KOPT-K1 (cell line): ENCODE data around the gene CFHR5.

Experiments
- H3K27ac ChIP-seq: fragments of 200-600 bp; sonication (generic); 2 replicates; pipeline ENCODE4 v1.5.1; 2016; ENCODE audit warnings: antibody characterized with exemption, mild to moderate bottlenecking, low read depth, low read length; ENCODE audit not compliant: poor library complexity, severe bottlenecking
- H3K36me3 ChIP-seq: fragments of 200-600 bp; sonication (generic); 2 replicates; pipeline ENCODE4 v1.5.1; 2017; ENCODE audit warnings: antibody characterized with exemption, mild to moderate bottlenecking, low read length, moderate library complexity; ENCODE audit not compliant: insufficient read depth
- H3K9me3 ChIP-seq: fragments of 200-600 bp; sonication (generic); 2 replicates; pipeline ENCODE4 v1.5.1; 2017; ENCODE audit warnings: antibody characterized with exemption, low read length, mild to moderate bottlenecking; ENCODE audit not compliant: insufficient read depth, poor library complexity, severe bottlenecking

Gene CFHR5

DNA sequence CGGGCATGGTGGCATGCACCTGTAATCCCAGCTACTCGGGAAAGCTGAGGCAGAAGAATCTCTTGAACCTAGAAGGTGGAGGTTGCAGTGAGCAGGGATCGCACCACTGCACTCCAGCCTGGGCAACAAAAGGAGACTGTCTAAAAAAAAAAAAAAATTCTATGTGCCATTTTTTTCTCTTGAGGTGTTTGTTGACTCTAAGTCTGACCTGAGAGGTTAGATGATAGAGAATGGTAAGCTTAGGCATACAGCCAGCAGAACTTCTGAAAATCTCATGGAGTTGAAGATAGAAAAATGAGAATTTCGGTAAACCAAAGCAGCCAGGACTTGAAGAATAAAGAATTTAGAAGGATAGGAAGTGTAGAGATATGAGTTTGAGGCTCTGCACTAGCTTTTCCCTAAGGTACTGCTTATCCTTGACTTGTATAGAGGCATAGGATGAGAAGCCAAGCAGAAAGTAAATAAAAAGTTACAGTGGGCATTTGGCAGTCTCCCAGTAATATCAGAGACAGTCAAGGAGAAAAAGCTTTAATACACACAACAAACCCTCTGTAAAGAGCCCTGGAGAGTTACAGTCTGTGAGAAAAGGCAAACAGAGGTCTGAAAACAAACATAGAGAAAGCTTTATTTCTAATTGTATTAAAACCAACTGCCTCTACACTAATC lies 65.5 kb downstream of the CFHR5 start:
- Histone ChIP-seq H3K9me3 (no peaks in the 10 kb centered on the region), H3K27ac (no peak overlapping the region), H3K36me3 (no peaks in the 10 kb centered on the region)

DNA sequence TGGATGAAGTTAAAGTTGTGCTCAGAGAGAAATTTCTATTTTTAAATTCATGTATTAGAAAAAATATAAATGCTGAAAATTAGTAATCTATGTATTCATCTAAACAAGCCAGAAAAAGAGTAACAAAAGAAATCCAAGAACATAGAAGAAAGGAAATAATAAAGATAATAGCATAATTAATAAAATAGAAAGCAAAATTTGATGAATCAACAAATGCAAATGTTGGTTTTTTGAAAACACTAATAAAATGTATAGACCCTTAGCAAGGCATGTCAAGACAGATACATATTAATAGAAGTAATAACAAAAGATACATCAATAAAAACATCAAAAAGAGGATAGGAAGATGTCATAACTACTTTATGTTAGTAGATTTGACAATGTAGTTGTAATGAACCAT lies 71.7 kb downstream of the CFHR5 start:
- no peak overlapping the region for H3K27ac ChIP-seq

More for the DNA sequence above, 71.7 kb downstream of the CFHR5 start:
- no peaks in the 10 kb centered on the region for H3K36me3 ChIP-seq
- no peaks in the 10 kb centered on the region for H3K9me3 ChIP-seq
